Femur (tissue), 1 donor: ENCODE data around the gene CROCC.
A peak's percentile ranks its signal among the peaks of the same experiment; 100 is the strongest.
"Not testable (repeated sequence)": the region's sequence is repeated elsewhere in the genome, so short reads cannot be mapped to it uniquely, and the experiment has no call there.

ENCODE experiments used
- DNase-seq: peaks from one replicate; pipeline ENCODE4 v3.0.0-alpha.2; 2017

CROCC gene

DNA sequence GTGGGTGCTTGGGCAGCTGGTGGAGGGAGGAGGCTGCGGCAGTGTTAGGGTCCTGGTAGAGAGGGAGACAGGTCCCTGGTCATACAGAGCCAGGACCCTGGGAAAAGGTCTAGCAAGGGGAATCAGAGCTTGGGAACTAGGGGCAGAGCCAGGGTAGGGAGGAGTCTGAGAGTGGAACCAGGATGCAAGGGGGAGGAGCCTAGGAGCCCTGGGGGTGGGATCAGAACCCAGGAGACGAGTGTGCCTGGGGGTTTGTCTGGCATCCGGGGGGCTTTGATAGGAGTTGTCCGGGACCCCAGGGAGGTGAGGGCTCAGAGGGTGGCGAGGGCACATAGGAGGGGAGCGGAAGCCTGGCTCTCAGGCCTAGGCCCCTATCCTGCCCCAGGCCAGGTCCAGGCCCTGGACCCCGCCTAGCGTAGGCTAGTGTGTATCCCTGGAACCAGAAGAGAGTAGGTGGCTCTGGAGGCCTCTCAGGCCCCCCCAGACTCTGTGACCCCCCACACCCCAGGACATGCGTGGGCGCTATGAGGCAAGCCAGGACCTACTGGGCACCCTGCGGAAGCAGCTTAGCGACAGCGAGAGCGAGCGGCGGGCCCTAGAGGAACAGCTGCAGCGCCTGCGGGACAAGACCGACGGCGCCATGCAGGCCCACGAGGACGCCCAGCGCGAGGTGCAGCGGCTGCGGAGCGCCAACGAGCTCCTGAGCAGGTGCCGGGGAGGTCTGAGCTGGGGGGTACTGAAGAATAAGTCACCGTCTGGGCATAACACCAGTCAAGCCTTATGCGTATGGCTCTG is 17.9 kb downstream of the CROCC start:
- not testable (repeated sequence) for DNase-seq

DNA sequence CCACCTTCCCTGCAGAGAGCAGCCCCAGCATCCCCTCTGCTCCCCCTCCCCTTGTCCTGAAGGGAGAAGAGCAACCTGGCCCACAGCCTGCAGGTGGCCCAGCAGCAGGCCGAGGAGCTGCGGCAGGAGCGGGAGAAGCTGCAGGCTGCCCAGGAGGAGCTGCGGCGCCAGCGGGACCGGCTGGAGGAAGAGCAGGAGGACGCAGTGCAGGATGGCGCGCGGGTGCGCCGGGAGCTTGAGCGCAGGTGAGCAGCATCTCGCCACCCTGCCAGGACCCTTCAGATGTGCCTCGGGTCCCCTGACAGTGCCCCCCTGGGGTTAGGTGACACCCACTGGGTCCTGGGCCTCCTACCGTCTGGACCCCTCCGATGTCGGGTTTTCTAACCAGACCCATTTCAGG is 22.3 kb downstream of the CROCC start:
- no peak for DNase-seq

DNA sequence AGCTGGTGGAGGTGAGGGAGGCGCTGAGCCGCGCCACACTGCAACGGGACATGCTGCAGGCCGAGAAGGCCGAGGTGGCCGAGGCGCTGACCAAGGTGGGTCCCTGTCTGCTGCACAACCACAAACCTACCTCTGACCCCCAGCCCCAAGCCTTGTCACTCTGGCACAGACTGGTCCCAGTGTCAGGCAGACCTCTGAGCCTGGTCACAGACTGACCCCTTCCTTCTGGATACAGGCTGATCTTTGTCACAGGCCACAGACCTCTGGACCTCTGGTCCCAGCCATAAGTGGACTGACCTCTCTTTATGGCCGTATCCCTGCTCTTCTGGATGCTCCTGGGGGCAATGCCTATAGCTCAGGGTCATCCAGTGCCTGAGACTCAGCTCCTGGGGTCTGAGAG is 23.8 kb downstream of the CROCC start:
- DNase-seq = not testable (repeated sequence)

GRCh38 chr1:16946185-16946584 is 24.5 kb downstream of the CROCC start:
- DNase-seq = not testable (repeated sequence)

- no peak for DNase-seq
Measured at GRCh38 chr1:16946646-16947045, 24.9 kb downstream of the CROCC start.

DNA sequence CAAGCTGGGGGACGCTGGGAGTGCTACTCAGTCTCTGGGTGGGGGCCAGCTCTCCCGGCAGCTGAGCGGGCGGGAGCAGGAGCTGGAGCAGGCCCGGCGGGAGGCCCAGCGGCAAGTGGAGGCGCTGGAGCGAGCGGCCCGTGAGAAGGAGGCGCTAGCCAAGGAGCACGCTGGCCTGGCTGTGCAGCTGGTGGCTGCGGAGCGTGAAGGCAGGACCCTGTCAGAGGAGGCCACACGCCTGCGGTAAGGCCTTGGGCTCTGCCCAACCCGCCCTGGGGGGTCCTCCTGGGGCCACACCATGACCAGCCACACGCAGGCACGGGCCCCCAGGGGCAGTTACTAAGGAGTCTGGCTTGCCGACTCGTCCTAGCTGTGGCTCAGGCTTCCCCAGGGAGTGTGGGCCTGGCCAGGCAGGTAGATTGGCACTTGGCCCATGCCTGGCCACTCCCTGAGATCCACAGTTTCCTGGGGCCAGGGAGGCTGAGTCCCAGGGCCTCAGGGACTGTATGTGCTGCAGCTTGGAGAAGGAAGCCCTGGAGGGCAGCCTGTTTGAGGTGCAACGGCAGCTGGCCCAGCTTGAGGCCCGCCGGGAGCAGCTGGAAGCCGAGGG is 26.7 kb downstream of the CROCC start:
- DNase-seq = not testable (repeated sequence)

DNA sequence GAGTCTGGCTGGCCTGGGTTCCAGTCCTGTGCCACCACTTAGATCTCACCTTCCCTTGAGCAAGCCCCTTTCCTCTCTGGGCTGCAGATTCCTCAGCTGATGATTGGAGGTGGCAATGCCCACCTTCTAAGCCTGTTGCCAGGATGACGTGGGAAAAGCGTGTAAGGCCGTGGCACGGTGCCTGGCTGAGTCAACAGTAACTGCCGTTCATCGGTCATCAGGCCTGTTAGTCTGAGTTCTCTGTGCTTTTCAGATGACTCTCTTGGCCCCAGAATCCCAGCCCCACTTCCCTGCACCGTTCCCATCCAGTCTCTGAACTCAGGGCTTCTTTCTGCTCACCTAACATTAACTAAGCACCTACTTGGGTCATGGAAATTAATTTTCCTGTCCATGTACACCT is 27.3 kb downstream of the CROCC start:
- DNase-seq = not testable (repeated sequence)

GRCh38 chr1:16952376-16952775 is 30.6 kb downstream of the CROCC start:
- DNase-seq = not testable (repeated sequence)

- no peak for DNase-seq
Measured at GRCh38 chr1:16954579-16954978, 32.8 kb downstream of the CROCC start.

DNA sequence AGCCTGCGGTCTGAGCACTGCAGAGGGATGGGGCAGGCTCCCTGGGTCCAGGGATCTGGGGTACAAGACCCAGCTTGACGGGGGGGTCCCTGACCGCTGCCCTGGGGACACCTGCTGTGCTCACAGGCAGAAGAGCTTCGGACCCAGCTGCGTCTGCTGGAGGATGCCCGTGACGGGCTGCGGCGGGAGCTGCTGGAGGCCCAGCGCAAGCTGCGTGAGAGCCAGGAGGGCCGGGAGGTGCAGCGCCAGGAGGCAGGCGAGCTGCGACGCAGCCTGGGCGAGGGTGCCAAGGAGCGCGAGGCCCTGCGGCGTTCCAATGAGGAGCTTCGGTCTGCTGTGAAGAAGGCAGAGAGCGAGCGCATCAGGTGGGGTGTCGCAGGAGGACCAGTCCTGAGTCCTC is 33.5 kb downstream of the CROCC start:
- no peak for DNase-seq

DNA sequence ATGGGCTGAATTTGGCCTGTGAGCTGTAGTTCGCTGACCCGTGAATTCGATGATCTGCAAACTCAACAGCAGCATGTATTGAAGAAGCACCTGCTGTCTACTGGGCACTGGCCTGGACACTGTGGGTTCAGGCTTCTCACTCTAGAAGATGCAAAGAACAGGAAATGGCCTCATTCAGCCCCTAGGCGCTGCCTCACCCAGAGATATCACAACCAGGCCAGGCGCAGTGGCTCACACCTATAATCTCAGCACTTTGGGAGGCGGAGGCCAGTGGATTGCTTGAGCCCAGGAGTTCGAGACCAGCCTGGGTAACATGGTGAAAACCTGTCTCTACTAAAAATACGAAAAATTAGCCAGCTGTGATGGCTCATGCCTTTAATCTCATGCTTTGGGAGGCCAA is 35.0 kb downstream of the CROCC start:
- DNase-seq = no peak

- no peak for DNase-seq
Measured at GRCh38 chr1:16957731-16958130, 36.0 kb downstream of the CROCC start.

GRCh38 chr1:16958475-16958874 is 36.7 kb downstream of the CROCC start:
- no peak for DNase-seq

DNA sequence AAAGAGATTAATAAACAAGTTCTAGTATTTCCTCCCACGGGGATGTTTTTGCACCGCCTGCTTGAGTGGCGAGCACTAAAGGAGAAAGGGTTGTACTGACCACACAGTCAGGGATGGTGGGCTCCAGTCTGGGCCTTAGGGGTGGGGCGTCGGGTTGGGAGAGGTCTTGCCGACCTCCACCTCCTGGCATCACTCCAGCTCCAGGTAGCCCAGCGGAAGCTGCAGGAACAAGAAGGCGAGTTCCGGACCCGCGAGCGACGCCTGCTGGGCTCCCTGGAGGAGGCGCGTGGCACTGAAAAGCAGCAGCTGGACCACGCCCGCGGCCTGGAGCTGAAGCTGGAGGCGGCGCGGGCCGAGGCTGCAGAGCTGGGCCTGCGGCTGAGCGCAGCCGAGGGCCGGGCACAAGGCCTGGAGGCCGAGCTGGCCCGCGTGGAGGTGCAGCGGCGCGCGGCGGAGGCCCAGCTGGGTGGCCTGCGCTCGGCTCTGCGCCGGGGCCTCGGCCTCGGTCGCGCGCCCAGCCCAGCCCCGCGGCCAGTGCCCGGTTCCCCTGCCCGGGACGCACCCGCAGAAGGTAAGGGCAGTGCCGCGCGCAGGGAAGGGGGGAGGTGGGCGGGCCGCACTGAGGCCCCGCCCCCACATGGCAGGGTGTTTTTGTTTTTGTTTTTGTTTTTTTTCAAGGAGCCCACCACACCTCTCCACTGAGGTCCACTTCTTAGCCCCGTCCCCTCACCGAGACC is 39.0 kb downstream of the CROCC start:
- peak; percentile 89 for DNase-seq

GRCh38 chr1:16961297-16962133 is 39.8 kb downstream of the CROCC start:
- DNase-seq = no peak

GRCh38 chr1:16964169-16964568 is 42.4 kb downstream of the CROCC start:
- DNase-seq = not testable (repeated sequence)

- no peak for DNase-seq
Measured at GRCh38 chr1:16965486-16966067, 43.8 kb downstream of the CROCC start.

- DNase-seq = no peak
Measured at GRCh38 chr1:16966282-16966681, 44.6 kb downstream of the CROCC start.

DNA sequence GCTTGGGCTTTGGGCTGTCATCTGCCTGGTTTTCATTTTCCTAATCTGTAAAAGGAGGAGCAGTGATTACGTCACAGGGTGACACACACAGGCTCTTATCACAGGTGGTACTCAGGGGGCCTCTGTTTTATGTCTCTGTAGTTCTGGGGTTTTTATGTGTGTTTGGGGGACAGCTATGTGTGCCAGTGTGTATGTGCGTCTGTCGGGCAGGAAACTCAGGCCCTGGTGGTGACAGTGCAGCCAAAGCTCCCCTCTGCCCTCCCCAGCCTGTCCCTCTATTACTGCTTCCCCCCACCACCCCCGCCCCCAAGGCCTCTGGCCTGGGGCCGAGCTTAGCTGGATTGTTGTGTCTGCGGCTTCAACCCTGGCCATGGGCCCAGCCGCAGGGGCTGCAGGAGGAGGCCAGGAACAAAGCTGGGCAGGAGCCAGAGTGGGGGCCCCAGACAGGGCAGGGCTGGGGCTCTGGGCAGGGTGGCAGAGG is 45.4 kb downstream of the CROCC start:
- peak; percentile 87 for DNase-seq

DNA sequence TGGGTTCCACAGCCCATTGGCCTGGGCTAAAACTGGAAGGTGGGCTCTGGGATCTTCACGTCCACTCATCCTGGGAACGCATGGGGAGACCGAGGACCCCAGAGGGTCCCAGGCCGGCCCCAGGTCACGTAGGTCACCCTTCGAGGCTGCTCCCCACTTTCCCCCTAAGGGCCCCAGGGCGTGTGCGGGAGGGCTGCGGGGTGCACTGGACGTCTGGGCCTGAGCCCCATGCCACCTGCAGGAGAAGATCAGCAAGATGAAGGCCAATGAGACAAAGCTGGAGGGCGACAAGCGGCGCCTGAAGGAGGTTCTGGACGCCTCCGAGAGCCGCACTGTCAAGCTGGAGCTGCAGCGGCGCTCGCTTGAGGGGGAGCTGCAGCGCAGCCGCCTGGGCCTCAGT is 46.2 kb downstream of the CROCC start:
- no peak for DNase-seq

DNA sequence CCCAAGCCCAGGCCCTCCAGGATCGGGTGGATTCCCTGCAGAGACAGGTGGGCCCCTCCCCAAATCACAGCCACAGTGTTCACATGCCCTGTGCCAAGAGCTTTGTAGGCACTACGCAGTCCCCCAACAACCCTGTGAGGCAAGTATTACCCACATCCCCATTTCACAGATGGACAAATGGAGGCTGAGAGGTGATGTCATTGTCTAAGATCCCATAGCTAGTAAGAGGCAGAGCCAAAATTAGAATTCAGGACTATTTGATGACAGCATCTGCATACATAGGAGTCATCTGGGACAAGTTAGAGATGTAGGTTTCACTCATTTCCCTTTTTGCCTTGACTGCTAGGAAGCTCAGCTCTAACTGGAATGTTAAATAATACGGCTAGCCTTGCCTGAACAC is 46.6 kb downstream of the CROCC start:
- no peak for DNase-seq

DNA sequence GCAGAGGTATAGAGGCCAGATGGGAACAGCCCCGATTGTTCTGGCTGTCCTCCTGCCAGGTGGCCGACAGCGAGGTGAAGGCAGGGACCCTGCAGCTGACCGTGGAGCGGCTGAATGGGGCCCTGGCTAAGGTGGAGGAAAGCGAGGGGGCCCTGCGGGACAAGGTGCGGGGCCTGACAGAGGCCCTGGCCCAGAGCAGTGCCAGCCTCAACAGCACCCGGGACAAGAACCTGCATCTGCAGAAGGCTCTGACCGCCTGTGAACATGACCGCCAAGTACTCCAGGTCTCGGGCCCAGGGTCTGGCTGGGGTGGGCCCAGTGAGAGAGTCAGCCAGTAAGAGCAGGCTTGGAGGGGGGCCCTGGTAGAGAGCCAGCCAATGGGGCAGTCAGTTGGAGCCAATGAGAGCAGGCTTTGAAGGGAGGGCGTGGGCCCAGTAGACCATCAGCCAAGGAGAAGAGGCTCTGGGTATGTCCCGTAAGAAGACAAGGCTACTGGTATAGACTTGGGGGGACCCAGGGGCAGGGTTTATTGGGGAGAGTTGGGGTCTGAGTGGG is 47.4 kb downstream of the CROCC start:
- peak; percentile 64 for DNase-seq
